GM18858 (cell line): ENCODE data around the gene HABP4.

Experiments
- ATAC-seq: cut with Tn5 transposase; IDR thresholded peaks from one replicate; pipeline ENCODE4 v1.9.1; 2021; ENCODE audit not compliant: unreplicated experiment

The HABP4 gene

GRCh38 chr9:96449845-96450612 lies at the start of gene HABP4:
TSS of gene HABP4 (plus strand) at chr9:96450169. CDS start at chr9:96450280, 111 bp downstream.
- peak; percentile 90 for ATAC-seq

- no peak for ATAC-seq
Measured at GRCh38 chr9:96408409-96409280, 41.3 kb upstream of the HABP4 start.

GRCh38 chr9:96411129-96411838 lies 38.7 kb upstream of the HABP4 start:
- no peak for ATAC-seq

- ATAC-seq: no peak
Measured at GRCh38 chr9:96412174-96412913, 37.6 kb upstream of the HABP4 start.

GRCh38 chr9:96413302-96414221 lies 36.4 kb upstream of the HABP4 start:
- peak; percentile 26 for ATAC-seq

- no peak for ATAC-seq
Measured at GRCh38 chr9:96417051-96417586, 32.9 kb upstream of the HABP4 start.

- ATAC-seq: no peak
Measured at GRCh38 chr9:96417661-96418082, 32.3 kb upstream of the HABP4 start.

GRCh38 chr9:96418083-96418919 lies 31.7 kb upstream of the HABP4 start, which contains the start of gene ZNF367:
TSS of gene ZNF367 (minus strand) at chr9:96418370. CDS start at chr9:96418032, 338 bp downstream.
- peak; percentile 45 for ATAC-seq

- ATAC-seq: peak; percentile 17
Measured at GRCh38 chr9:96418920-96419690, 30.9 kb upstream of the HABP4 start.

GRCh38 chr9:96419691-96419969 lies 30.3 kb upstream of the HABP4 start:
- no peak for ATAC-seq

- ATAC-seq: no peak
Measured at GRCh38 chr9:96420468-96421219, 29.3 kb upstream of the HABP4 start.

GRCh38 chr9:96423322-96423984 lies 26.5 kb upstream of the HABP4 start:
- no peak for ATAC-seq

- no peak for ATAC-seq
Measured at GRCh38 chr9:96423985-96424336, 26.0 kb upstream of the HABP4 start.

GRCh38 chr9:96425500-96426169 lies 24.3 kb upstream of the HABP4 start:
- no peak for ATAC-seq

GRCh38 chr9:96429732-96430131 lies 20.2 kb upstream of the HABP4 start:
- no peak for ATAC-seq

GRCh38 chr9:96430377-96430776 lies 19.6 kb upstream of the HABP4 start:
- no peak for ATAC-seq
